Spleen (tissue), 7 donors: ENCODE measurements around the gene GALNT7.

ENCODE experiments used
- POLR2A ChIP-seq, 3 donors: fragments of 450-650 bp; IDR thresholded peaks; one replicate each; pipeline ENCODE4 v1.5.1; 2017; ENCODE audit warnings: antibody characterized with exemption in 3 of 3, mild to moderate bottlenecking in 1 of 3
- POLR2AphosphoS5 ChIP-seq, 3 donors: sonication (generic); formaldehyde crosslinking; IDR thresholded peaks; one replicate each; pipeline ENCODE4 v1.5.1; 2017; ENCODE audit warnings: antibody characterized with exemption in 3 of 3
- TF ChIP-seq, protein P1 (sequence below), 11 experiments: fragments of 200-600 bp in 7 of 11; fragments of 450-650 bp in 4 of 11; sonication (generic) in 4 of 11; IDR thresholded peaks in 8 of 11; conservative IDR thresholded peaks in 3 of 11; 1 replicate in 7 of 11; 2 replicates in 4 of 11; pipeline versions ENCODE4 v1.4.0 to v1.8.0; 2016 to 2021; ENCODE audit warnings: antibody characterized with exemption in 11 of 11, inconsistent platforms in 4 of 11, mild to moderate bottlenecking in 1 of 11
- donor health status: DM: no; HTN: no; CAD: no; lungs with moderate emphysema.
- donor health status: DM: no; HTN: no; CAD: no.
- donor health status: DM: no; HTN: no; CAD: no.

GRCh38 chr4:173330590-173330989 is 162.0 kb downstream of the GALNT7 start:
- TF ChIP-seq, protein P1, sequence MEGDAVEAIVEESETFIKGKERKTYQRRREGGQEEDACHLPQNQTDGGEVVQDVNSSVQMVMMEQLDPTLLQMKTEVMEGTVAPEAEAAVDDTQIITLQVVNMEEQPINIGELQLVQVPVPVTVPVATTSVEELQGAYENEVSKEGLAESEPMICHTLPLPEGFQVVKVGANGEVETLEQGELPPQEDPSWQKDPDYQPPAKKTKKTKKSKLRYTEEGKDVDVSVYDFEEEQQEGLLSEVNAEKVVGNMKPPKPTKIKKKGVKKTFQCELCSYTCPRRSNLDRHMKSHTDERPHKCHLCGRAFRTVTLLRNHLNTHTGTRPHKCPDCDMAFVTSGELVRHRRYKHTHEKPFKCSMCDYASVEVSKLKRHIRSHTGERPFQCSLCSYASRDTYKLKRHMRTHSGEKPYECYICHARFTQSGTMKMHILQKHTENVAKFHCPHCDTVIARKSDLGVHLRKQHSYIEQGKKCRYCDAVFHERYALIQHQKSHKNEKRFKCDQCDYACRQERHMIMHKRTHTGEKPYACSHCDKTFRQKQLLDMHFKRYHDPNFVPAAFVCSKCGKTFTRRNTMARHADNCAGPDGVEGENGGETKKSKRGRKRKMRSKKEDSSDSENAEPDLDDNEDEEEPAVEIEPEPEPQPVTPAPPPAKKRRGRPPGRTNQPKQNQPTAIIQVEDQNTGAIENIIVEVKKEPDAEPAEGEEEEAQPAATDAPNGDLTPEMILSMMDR (IDR thresholded peaks at IDR 0.05 in 8 of 11, conservative IDR thresholded peaks at IDR 0.05 in 3 of 11), result no peak
- no peak for TF ChIP-seq POLR2A (IDR thresholded peaks at IDR 0.05)
- no peak for TF ChIP-seq POLR2AphosphoS5 (IDR thresholded peaks at IDR 0.05)
